NCI-H510A treated with DMSO at 0.1 percent for 48 hours (cell line): ENCODE data around the gene HK2.
A peak's percentile ranks its signal among the peaks of the same experiment; 100 is the strongest.
"Not testable (repeated sequence)": the region's sequence is repeated elsewhere in the genome, so short reads cannot be mapped to it uniquely, and the experiment has no call there.

Source experiments
- DNase-seq: peaks from one replicate; lab custom pipeline; 2025; lab: John Stamatoyannopoulos, UW

The HK2 gene

DNA sequence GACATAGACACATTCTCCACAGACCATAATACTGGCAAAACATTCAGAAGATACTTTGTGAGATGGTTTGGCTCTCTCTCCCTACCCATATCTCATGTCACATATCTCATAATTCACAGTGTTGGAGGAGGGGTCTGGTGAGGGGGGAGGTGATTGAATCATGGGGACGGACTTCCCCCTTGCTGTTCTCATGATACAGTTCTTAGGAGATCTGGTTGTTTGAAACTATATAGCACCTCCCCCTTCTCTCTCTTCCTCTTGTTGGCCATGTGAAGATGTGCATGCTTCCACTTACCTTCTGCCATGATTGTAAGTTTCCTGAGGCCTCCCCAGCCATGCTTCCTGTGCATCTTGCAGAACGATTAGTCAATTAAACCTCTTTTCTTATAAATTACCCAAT is 61.1 kb downstream of the HK2 start:
- no peak for DNase-seq

DNA sequence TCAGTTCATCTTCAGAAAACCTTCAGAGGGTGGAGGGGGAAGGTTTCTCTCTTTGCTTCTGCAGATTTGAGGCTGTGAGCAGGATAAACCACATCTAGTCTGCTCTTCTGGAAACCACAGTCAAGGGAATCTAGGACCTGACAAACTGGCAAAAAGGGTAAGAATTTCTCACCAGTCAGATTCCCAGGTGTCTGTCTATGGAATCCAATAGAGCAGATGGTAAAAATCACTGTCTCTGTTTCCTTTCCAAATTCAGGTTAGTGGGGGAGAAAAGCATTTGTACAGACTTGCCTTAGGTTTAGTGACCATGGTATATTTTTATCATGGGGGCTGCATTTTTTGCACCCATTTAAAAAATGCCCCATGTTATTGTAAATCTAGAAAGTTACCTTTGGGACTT is 62.3 kb downstream of the HK2 start:
- no peak for DNase-seq

DNA sequence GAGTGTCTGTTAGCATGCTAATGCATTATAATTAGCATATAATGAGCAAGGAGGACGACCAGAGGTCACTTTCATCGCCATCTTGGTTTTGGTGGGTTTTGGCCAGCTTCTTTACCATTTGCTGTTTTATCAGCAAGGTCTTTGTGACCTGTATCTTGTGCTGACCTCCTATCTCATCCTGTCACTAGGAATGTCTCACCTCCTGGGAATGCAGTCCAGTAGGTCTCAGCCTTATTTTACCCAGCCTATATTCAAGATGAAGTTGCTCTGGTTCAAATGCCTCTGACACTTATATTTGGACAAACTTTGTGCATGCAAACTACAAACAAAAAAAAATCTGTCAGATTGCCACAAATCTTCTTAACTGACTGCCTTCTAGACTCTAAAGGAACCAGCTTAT is 66.3 kb downstream of the HK2 start:
- DNase-seq: not testable (repeated sequence)

DNA sequence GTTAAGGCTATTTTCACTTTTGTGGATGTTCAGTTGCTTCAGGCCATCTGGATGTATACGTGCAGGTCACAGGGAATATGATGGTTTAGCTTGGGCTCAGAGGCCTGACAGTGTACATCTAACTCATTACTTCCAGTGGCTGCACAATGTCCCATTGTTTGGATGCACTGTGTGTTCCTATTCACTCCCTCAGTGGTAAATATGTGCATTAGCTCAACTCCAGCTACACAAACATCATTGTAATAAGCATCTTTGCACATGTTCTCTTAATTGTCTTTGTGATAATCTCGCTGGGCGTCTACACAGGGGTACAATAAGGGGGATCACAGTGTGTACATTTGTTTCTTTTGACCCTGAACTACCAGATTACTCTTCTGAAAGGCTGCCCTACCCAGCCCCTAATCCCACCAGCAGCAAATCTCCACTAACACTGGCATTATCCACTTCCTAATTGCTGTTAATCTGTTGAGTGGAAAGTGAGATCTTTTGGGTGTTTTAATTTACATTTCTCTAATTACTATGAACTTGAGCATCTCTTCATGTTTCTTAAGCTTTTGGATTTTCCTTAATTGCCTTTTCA is 68.4 kb downstream of the HK2 start:
- no peak for DNase-seq

DNA sequence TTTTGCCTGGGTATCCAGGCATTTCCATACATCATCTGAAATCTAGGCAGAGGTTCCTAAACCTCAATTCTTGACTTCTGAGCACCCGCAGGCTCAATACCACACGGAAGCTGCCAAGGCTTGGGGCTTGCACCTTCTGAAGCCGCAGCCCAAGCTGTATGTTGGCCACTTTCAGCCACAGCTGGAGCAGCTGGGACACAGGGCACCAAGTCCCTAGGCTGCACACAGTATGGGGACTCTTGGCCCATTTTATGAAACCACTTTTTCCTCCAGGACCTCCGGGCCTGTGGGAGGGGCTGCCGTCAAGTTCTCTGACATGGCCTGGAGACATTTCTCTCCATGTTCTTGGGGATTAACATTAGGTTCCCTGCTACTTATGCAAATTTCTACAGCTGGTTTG is 72.5 kb downstream of the HK2 start:
- DNase-seq: no peak

DNA sequence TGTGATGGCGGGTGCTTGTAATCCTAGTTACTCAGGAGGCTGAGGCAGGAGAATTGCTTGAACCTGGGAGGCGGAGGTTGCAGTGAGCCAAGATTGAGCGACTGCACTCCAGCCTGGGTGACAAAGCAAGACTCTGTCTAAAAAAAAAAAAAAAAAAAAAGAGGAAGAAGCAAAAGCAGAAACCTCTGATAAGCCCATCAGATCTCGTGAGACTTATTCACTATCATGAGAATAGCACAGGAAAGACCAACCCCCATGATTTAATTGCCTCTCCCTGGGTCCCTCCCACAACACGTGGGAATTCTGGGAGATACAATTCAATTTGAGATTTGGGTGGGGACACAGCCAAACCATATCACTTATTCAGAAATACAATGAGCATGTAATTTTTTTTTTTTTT is 73.6 kb downstream of the HK2 start:
- not testable (repeated sequence) for DNase-seq

DNA sequence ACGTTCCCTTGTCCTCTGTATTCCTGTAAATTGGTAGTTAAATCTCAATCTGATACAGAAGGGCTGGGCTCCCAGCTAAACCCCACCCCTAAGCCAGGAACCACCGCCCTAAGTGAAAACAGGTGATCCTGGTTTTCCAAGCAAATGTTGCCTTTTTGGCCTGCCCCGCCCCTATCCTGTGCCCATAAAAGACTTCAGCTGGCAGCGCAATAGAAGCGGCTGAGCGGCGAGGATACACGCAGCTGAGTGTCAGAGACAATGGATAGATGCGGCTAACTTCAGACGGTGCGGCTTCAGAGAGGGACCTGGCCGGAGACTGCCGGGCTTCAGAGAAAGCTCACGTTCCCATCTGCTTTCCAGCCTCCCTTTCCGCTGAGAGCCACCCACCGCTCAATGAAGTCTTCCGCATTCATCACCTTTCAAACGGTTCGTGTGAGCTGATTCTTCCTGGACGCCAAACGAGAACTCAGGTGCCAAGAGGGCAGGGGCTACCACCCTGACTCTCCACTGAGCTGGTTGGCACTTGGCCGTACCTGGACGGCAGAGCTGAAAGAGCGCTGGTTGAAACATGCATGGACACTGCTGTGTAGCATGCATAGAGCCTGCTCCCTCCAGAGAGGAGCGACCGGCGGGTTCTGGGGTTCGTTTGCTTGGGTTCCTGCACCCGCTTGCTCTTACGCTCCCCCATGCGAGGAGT is 75.0 kb downstream of the HK2 start:
- DNase-seq: no peak

DNA sequence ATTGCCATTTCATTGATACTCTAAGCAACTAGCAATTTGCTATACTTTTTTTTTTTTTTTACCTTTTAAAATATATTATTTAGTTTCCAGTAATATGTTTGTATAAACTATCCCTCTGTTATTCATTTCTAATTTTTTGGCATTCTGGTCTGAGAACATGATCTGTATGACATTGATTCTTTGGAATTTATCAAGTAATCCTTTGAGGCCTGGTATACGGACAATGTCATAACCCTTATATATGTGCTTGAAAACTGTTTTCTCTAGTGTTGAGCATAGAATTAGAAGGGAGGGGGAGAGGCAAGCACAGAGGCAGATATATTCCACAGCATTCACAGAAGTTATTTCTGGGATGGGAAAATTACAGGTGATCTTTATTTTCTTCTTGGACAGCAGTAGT is 76.3 kb downstream of the HK2 start:
- DNase-seq: no peak

DNA sequence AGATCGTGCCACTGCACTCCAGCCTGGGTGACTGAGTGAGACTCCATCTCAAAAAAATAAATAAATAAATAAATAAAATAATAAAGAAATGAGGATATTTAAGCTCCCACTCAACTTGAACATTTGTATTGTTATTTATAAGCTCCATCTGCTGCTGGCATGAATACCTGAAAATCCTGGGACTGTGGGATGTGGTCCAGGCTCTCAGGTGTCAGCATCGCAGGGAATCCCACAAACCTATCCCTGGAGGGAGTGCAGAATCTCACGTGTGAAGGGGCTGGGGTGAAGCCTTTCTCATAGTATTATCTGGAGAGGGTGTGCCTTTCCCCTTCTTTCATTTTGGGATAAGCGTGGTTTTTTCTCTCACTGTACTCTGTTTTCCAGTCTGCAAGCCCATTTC is 77.1 kb downstream of the HK2 start:
- DNase-seq: no peak

DNA sequence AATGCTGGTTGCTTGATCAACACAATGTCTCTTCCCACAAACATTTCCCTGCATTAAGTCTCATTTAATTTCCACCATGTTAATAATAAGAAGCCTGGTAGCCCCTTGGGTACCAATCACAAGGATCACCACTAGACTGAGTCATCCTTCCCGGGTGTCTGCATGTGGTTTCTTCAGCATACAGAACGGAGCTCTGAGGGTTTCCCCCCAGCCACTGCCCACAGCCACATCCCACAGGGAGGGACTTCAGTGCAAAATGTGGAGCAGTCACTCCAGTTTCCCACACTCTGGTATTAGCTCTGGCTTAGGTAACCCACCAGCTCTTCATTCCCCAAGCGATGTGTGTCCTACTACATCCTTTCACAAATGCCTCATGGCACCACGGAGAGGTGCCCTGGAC is 81.8 kb downstream of the HK2 start:
- no peak for DNase-seq

DNA sequence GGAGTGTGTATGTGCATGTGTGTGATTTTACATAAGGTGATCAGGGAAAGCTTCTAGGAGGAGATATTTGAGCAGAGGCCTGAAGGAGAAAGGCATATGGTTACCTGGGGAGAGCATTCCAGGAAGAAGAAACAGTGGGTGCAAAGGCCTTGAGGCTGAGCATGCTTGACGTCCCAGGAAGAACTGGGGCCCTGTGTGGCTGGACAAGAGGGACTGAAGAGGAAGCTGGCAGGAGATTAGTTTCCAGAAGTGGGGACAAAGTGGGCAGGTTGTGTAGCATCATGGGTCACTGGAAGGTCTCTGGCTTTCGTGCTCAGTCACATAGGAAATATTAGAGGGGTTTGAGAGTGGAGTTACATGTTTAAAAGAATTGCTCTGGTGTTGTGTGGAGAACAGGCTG is 82.5 kb downstream of the HK2 start:
- DNase-seq: no peak

DNA sequence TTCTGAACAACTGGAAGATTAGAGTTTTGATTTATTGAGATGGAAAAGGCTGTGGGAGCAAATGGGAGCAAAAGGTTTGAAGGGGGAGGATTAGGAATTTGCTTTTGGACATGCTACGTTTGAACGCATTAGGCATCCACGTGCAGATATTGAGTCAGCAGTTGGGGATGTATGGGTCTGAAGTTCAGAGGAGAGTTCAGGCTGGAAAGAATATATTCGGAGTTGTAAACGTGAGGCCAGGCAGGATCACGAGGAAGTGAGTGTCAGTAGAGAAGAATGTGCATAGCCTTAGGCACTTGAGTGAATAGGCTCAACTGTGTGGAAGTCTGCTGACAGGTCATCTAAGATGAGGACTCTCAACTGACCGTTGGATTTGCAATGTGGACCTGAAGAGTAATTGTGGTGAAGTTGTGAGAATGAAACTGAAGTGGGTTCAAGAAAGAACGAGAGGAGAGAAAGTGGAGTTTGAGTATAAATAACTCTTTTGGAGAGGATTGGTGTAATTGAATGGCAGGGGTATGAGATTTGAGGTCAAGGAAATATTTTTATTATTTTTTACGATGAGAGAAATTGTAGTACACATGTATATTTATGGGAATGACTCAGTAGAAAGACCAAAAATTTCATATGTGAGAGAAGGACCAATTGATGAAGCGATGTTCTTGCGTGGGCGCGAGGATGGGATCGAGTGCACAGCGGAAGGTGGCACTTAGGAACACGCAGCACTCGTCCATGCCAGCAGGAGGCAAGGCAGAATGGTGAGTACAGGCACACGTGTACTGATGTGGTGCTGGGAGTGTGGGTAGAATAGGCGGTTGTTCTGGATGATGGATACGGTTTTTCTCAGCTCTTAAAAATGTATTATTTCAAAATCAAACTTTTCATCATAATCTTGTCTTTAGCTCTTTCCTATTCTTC is 84.0 kb downstream of the HK2 start:
- DNase-seq: no peak

DNA sequence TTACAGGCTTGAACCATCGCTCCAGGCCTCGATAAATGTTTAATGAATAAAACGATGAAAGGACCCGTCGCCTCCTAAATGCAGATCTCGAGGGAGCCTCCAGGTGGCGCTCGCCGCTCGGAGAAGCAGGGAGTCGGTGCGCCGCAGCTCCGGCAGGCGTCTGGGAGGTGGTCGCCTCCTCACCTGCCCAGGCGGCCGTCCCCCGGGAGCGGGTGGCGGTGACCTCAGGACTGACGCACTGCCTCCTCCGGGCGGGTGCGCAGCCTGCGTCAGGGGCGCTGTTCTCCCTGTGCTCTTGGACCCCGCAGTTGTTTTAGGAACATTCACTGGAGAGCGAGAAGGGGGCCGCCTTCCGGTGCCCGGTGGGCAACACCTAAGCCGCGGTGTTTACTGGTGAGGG is 85.9 kb downstream of the HK2 start:
- peak; percentile 46 for DNase-seq

DNA sequence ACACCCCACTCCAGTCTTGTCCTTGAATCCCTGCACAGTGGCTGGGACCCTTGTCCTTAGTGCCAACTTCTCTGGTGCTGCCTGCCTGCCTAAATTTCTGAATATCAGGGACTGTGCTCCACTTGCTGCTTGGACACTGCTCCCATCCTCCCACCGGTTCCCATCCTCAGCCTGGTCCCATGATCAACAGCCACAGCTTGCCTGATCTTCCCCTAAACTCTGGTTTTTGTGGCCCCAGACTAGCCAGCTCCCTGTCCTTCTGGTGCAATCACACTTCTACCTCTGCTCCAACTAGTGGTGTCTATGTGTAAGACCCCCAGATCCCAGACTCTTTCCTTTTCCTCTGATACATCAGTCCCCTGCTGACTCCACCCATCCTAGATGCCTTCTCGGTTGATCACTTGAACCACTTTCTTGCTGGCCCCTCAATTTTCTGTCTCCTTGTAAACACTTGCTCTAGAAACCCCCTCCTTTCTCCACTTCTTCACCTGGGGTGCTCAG is 87.4 kb downstream of the HK2 start:
- DNase-seq: no peak

DNA sequence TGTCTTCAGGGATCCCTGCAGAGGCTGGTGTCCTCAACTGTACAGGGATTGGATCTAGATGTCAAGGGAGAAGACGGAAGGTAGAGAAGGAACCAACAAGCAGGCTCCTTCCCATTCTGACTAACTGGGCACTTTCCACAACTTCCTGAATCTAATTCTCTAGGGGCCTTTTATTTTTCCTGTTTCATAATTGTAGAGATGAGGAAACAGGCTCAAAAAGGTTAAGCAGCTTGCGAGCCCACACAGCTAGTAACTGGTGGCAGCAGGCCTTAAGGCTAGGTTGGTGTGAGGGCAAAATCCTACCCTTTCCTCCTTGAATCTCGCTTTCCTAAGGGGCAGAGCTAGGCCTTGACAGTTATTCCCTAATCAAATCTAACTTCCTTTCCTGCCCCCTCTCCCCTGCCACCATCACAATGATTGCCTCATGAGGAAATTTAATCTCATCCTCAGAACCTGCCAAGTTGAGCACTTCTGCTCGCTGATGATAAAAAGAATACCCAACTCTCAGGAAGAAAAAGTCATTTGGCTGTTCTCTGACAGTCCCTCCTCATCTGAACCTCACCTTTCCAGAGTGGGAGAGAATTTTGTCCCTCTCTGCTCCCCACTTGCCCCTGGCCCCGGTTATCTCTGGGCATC is 88.8 kb downstream of the HK2 start:
- no peak for DNase-seq

DNA sequence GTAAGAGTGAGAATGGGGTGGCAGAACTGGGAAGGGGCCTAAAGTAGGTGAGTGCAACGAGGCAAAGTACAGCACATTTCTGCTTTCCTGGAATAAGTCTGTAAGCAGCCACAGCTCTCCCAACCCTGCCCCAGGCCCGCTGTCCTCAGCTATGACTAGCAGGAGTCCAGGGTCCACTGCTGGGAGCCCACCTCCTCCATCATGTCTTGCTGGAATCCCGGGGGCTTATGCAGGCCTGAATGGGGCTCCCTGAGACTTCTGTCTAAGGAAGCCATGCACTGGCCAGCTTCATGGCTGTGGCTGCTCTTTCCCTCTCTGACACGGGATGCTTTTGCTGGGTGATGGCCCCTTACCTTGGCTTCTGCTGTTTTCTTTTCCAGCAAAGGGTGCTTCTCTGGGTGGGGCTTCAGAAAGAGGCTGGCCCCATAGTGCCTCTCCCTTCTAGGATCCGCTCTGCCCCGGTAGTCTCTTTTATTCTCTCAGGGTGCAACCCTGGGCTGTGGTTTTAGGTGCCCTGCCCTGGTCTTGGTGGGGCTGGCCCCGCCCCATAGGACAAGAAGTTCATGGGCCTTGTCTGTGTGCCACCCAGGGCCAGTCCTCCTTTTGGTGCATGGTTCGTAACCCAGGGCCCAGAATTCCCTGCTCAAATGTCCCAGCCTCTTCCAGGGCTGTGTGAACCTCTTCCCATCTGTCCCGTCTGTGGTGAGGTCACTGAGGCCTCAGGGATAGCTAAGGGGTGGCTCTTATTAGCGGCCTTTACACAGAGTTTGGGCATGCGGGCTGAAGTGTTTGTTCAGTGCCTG is 90.7 kb downstream of the HK2 start:
- no peak for DNase-seq

DNA sequence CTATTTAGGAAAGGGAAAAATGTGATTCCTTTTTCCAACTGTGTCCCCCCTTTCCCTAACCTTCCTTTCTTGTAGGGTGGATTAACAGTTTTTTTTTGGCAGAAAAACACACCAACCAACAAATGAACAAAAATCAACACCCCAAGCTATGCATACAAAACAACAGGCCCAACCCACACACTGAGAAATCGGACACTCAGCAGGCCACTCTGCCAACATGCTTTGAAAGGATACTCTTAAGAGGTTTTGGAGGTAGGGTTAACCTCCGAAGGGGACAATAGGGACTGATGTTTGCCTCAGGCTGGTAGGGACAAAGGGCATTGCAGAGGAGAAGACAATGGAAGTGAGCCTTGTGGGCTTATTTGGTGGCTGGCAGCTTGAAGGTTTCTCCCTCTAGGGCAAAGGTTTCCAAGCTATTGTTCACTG is 91.4 kb downstream of the HK2 start:
- DNase-seq: peak; percentile 28

DNA sequence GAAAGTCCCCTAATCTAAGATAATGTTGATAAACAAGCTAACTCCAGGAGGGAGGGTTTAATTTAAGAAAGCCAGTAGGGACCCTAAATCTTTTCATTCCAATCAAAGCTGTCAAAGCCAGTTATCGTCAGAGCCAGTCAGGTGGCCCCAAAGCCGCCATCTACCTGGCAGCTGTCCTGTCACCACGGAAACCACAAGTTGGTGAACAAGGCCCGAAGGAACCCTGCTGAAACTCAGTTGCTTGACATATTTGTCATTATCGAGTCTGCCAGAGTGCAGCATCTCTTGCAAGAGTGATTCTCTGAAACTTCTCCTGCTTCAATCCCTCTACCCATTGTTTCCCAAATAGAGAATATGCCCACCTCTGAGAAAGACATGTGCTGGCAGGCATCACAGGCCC is 93.7 kb downstream of the HK2 start:
- DNase-seq: no peak

DNA sequence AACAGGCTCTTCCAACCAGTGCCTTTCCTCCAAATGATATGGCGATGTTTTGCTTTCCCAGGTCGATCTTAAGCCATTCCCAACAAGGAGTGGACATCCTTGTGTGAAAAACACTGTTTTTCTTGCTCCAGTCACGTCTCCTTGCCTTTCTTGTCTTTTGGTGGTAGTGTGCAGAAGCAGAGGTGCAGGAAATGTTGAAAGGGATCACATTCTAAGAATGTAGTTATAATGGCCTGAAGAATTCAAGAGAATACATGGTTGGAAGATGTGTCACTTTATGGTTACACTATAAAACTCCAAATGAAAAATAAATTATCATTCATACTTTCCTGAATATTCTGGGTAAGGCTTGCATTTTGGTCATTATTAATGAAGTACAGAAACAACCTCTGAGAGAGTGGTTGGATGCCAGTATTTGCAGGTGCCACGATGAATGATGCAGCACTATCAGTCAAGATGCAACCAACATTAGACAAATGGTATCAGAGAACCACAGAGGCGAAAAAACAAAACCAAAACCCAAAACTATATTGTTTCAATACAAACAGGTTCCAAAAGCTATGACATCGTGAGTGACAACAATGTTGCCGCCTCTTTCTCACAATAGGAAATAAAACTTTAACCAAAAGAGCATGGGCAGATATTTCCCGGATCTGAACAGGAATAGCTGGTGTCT is 97.0 kb downstream of the HK2 start:
- no peak for DNase-seq

DNA sequence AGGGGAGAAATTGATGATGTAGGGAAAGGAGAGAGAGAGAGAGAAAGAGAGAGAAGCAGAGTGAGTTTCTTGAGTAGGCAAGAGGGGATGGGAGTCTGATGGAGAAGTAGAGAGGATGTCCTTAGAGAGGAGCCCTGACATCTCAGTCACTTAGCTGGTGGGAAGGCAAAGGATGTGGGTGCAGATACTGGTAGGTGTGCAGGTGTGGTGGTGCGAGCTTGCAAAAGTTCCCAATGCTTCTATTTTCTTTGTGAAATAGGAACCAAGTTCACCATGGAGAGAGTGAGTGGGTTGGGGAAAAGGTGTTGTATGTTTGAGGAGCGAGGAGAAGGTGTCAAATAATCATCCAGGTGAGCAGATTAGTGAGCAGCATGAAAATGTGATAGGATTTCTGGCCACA is 98.0 kb downstream of the HK2 start:
- DNase-seq: no peak

DNA sequence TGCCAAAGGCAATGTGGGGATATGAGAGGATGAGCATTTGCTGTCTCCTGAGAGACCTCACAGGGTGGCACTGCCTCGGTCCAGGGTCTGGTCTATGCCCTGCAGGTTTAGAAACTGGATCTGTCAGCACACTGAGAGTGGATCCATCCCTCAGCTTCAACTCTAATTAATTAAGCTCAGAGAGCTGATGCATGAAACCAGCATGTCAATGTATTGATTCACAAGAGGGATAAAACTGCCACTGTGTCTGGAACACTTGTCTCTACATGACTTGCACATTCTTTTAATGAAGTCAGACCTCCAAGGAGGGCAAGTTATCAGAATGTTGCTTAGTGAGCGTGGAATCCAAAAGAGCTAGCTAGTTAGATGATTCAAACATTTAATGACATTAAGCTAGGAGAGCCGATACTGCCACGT is 102.1 kb downstream of the HK2 start:
- DNase-seq: no peak
